GM12878 (cell line): ENCODE measurements around the gene OS9. TPM values are rescaled to one million over a fixed set of nuclear protein-coding genes. Genes with fewer than 3 reads are reported as not detected.

Experiments
- ATAC-seq: fragments of 200-7000 bp; cut with Tn5 transposase; 3 replicates; pipeline ENCODE4 v1.9.1; 2020; ENCODE audit warnings: mild to moderate bottlenecking, moderate library complexity
- BruUV-seq: library from RNA; stranded (reverse); fragments of 400-500 nt; replicated peaks from 2 replicates; lab custom pipeline; 2021; lab: Mats Ljungman, UMichigan
- CTCF ChIA-PET: fragments of 300-600 bp; sonication (Branson Sonifier 250); formaldehyde crosslinking; extraction: SDS; loops from one replicate; lab custom pipeline; 2021; ENCODE audit warnings: inconsistent platforms; lab: Yijun Ruan, JAX
- POLR2A ChIA-PET: fragments of 350-600 bp; formaldehyde crosslinking; extraction: SDS; loops from one replicate; lab custom pipeline; 2021; ENCODE audit warnings: inconsistent platforms; lab: Charles Lee
- RAD21 ChIA-PET: fragments of 300-600 bp; sonication (Branson Sonifier 250); formaldehyde crosslinking; loops from one replicate; lab custom pipeline; 2023; ENCODE audit warnings: antibody characterized with exemption; ENCODE audit not compliant: unreplicated experiment; lab: Charles Lee
- SMC1A ChIA-PET: fragments of 300-600 bp; sonication (Branson Sonifier 250); formaldehyde crosslinking; loops from one replicate; lab custom pipeline; 2023; ENCODE audit not compliant: unreplicated experiment, uncharacterized antibody; lab: Charles Lee
- DNase-seq: peaks from one replicate; pipeline ENCODE4 v3.0.0-alpha.2; 2011; ENCODE audit warnings: low read depth, low spot score
- FAIRE-seq: peaks from 3 replicates; lab custom pipeline; 2011; peaks lifted over from hg19 to GRCh38; lab: Jason Lieb, UNC
- H2AFZ ChIP-seq: 2 replicates; pipeline ENCODE4 v1.6.0; 2011; ENCODE audit warnings: low read depth, low read length, control low read depth; ENCODE audit not compliant: control insufficient read depth
- H3K27ac ChIP-seq: 2 replicates; pipeline ENCODE4 v1.5.1; 2011; ENCODE audit warnings: control low read depth; ENCODE audit not compliant: control insufficient read depth, insufficient read depth
- H3K27me3 ChIP-seq, 2 experiments: replicated peaks in 1 of 2; 2 replicates each; pipeline versions ENCODE4 v1.6.0 to v1.6.1; 2011; ENCODE audit warnings: low read length in 1 of 2; ENCODE audit not compliant: control insufficient read depth in 2 of 2, insufficient read depth in 2 of 2
- H3K36me3 ChIP-seq, 2 experiments: 2 replicates each; pipeline ENCODE4 v1.5.1; 2011; ENCODE audit warnings: low read length in 1 of 2; ENCODE audit not compliant: control insufficient read depth in 2 of 2, insufficient read depth in 2 of 2
- H3K4me1 ChIP-seq: 2 replicates; pipeline ENCODE4 v1.6.1; 2011; ENCODE audit warnings: mild to moderate bottlenecking, low read length, moderate library complexity, mixed read lengths; ENCODE audit not compliant: control insufficient read depth, insufficient read depth
- H3K4me2 ChIP-seq: 2 replicates; pipeline ENCODE4 v1.6.0; 2011; ENCODE audit warnings: control low read depth; ENCODE audit not compliant: control insufficient read depth, insufficient read depth
- H3K4me3 ChIP-seq: fragments of 200-600 bp; sonication (generic); 2 replicates; pipeline ENCODE4 v1.5.1; 2016
- H3K79me2 ChIP-seq: 2 replicates; pipeline ENCODE4 v1.6.0; 2011; ENCODE audit warnings: low read length; ENCODE audit not compliant: control insufficient read depth, insufficient read depth
- H3K9ac ChIP-seq: 2 replicates; pipeline ENCODE4 v1.8.0; 2011; ENCODE audit warnings: low read length, control low read depth, mixed read lengths; ENCODE audit not compliant: control insufficient read depth, insufficient read depth
- H3K9me3 ChIP-seq: replicated peaks from 3 replicates; pipeline ENCODE4 v1.5.1; 2011; ENCODE audit warnings: mild to moderate bottlenecking, low read length; ENCODE audit not compliant: control insufficient read depth, insufficient read depth
- H4K20me1 ChIP-seq: 2 replicates; pipeline ENCODE4 v1.6.0; 2011; ENCODE audit not compliant: control insufficient read depth, insufficient read depth
- BCLAF1 ChIP-seq: fragments of 450-650 bp; IDR thresholded peaks from 2 replicates; pipeline ENCODE4 v1.6.1; 2017; ENCODE audit warnings: antibody characterized with exemption, mild to moderate bottlenecking, moderate library complexity
- BHLHE40 ChIP-seq, 2 experiments: fragments of 450-650 bp in 1 of 2; IDR thresholded peaks; 2 replicates each; pipeline ENCODE4 v1.6.1; 2011 to 2017; ENCODE audit warnings: low read depth in 2 of 2, borderline replicate concordance in 1 of 2, improper control_type of control experiment in 1 of 2, low read length in 1 of 2, mild to moderate bottlenecking in 1 of 2
- EGR1 ChIP-seq, 2 experiments: IDR thresholded peaks; 1 replicate in 1 of 2; 2 replicates in 1 of 2; pipeline ENCODE4 v1.6.1; 2011 to 2012; ENCODE audit warnings: low read depth in 2 of 2, low read length in 2 of 2, borderline replicate concordance in 1 of 2, mild to moderate bottlenecking in 1 of 2, moderate library complexity in 1 of 2
- PAX5 ChIP-seq: IDR thresholded peaks from 2 replicates; pipeline ENCODE4 v1.6.1; 2011; ENCODE audit warnings: low read depth, low read length, borderline replicate concordance
- WGBS: methylation state at CpG from one replicate; pipeline ENCODE4 v1.1.6; 2016; ENCODE audit warnings: low lambda C conversion rate; ENCODE audit not compliant: insufficient replicate concordance, insufficient coverage; ENCODE audit errors: missing lambda C conversion rate; 5-methylcytosine and 5-hydroxymethylcytosine counted together
- in situ Hi-C: fragments of 300-500 bp; cut with MboI; formaldehyde crosslinking; loops from 9 replicates; pipeline ENCODE4 v1.14.3; 2018; ENCODE audit warnings: mixed read lengths
- intact Hi-C: fragments of 100-400 bp; cut with micrococcal nuclease; formaldehyde crosslinking; loops from one replicate; pipeline ENCODE4 v1.14.2; 2022; ENCODE audit not compliant: unreplicated experiment
- polyA plus RNA-seq, 11 experiments: library from polyadenylated mRNA; depleted of rRNA in 4 of 11; unstranded in 6 of 11; stranded (reverse) in 5 of 11; fragments of >200 nt; fragmentation: Nextera tagmentation in 4 of 11; fragmentation: Illumina TruSeq in 1 of 11; extraction: Ambion mirVana in 4 of 11; extraction: Trizol in 1 of 11; gene quantifications; 1 replicate in 1 of 11; 2 replicates in 10 of 11; pipeline versions ENCODE4 v1.2.1 to v1.2.3, GENCODE V29; 2011 to 2016; ENCODE audit warnings: inconsistent platforms in 2 of 11, missing spikeins in 2 of 11, low read depth in 1 of 11
- total RNA-seq, 4 experiments: library from RNA; depleted of rRNA in 3 of 4; stranded (reverse); fragments of >200 nt in 3 of 4; fragmentation: Illumina TruSeq in 1 of 4; extraction: Trizol in 1 of 4; gene quantifications; 2 replicates each; pipeline versions ENCODE4 v1.2.1 to v1.2.3, GENCODE V29; 2013 to 2021

The OS9 gene
- total and polyA plus RNA-seq, 10 of the 15 experiments (the other 5 are each of a cell fraction or from before 2014, with no cell fraction given): 5.2 to 106 (median 79.1) TPM

- ChIA-PET RAD21 (no interaction called here), CTCF (interaction anchor here (0.7 to 7.3 kb wide), 5 partner anchors 9 to 120 kb away, joined by 3 to 62 read pairs (median 3); partner anchors contain the start of gene MARCHF9), POLR2A (interaction anchor here (0.6 to 1.5 kb wide), 2 partner anchors 8 to 1088 kb away, joined by 4 to 5 read pairs; no protein-coding TSS in a partner anchor), SMC1A (no interaction called here)
- peak overlapping the region; percentile 20; the same call in 1 of the 2 replicates for H3K9ac ChIP-seq
- DNase-seq (no peak), FAIRE-seq (no peak), ATAC-seq (peak; percentile 19)
- in situ Hi-C loops: no loop called here
- H2AFZ ChIP-seq: peak overlapping the region; percentile 81
- H3K4me2 ChIP-seq: peak overlapping the region; percentile 95
- no peak overlapping the region for H3K27ac ChIP-seq
- peak overlapping the region; percentile 65; the same call in 1 of the 2 replicates for H3K4me3 ChIP-seq
- H3K79me2 ChIP-seq: no peaks in the 10 kb centered on the region
- BruUV-seq: no TSS peak
- TF ChIP-seq BHLHE40 (IDR thresholded peaks at IDR 0.05; ENCODE audit: borderline replicate concordance in 1 of 2, low read depth in 2 of 2, low read length in 1 of 2): peak; percentile 78 to 92
- TF ChIP-seq BCLAF1: no peak
- 0 out of 3 replicates have a peak, but pooled peaks of 1 of the 2 experiments have one; percentile 24 for TF ChIP-seq EGR1 (IDR thresholded peaks at IDR 0.05; ENCODE audit: borderline replicate concordance in 1 of 2, low read depth in 2 of 2, low read length in 2 of 2)
- peak; percentile 23; the same call in 1 of the 2 replicates for TF ChIP-seq PAX5
- no peaks in the 10 kb centered on the region for H3K9me3 ChIP-seq
- peaks cover 22% of the 10 kb centered on the region for H3K4me1 ChIP-seq
- 26% methylated on average over 17 of the region's 17 CpGs for WGBS
- no peaks in the 10 kb centered on the region; a peak in 1 of 4 replicates for H3K36me3 ChIP-seq
- H4K20me1 ChIP-seq: no peaks in the 10 kb centered on the region; the same call in 1 of the 2 replicates
- peaks cover 11 to 23% of the 10 kb centered on the region in 2 experiments; a peak in 3 of 4 replicates for H3K27me3 ChIP-seq
- intact Hi-C loops: no loop called here
These were observed 70.7 kb downstream of the OS9 start for GRCh38 chr12:57764662-57765002.
